GM12874 (cell line): ENCODE data around the gene ARSK.

Experiments used
- CTCF ChIP-seq: IDR thresholded peaks from 2 replicates; pipeline ENCODE4 v1.5.1; 2011; ENCODE audit warnings: low read depth, mild to moderate bottlenecking, control low read depth, low read length, moderate library complexity; ENCODE audit not compliant: insufficient read depth

Gene ARSK

GRCh38 chr5:95649842-95650620, 95.1 kb downstream of the ARSK start:
- no peak for TF ChIP-seq CTCF

GRCh38 chr5:95652849-95653248, 97.9 kb downstream of the ARSK start:
- TF ChIP-seq CTCF = no peak

DNA sequence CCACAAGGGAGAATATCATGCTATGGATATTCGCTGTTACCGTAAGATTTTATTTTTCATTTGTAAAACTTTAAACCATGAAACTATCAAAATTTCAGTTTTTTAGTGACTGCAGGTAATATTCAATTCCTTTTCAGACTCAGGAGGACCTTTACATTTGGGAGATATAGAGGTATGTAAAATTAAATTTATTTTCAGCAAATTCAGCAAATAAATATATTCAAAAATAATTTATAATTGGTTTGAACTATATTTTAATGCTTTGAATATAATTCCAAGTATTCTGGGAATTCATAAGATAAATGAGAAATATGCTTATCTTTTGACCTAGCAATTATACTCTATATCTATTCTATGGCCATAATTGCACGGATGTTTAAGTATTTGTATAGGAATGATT, 99.3 kb downstream of the ARSK start:
- no peak for TF ChIP-seq CTCF
